Measurements from ENCODE around the gene PCK2. TPM values are rescaled to one million over a fixed set of nuclear protein-coding genes. Genes with fewer than 3 reads are reported as not detected.

PCK2 gene
- total RNA-seq, 1 experiment from 2014 or later = 48.9 TPM

DNA sequence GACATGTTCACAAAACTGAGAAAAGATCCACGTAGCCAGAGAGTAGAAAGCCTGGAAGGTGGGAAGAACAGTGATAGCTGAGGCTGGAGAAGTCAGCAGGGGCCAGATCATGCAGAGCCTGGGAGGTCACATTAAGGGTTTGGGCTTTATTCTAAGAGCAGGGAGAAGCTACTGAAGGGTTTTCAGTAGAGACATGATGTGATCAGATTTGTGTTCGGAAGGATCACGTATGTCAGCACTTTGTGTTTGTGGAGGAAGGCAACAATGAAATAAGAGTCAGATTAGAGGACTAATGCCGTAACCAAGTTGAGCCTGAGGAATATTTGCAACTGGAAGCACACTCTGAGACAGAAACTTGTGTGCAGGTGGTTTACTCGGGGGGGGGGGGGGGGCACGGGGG is 4.2 kb upstream of the PCK2 start:
- H3K4ac ChIP-seq (ENCODE audit: low read depth, low read length) = no peak overlapping the region
- H3K23me2 ChIP-seq (ENCODE audit: insufficient read length, low read depth, low read length, poor library complexity, severe bottlenecking) = peaks cover under 1% of the 10 kb centered on the region
- no peak overlapping the region for H3K27ac ChIP-seq (ENCODE audit: insufficient read length, low read depth, low read length)
- no peaks in the 10 kb centered on the region; the same call in 1 of the 2 replicates for H3K4me1 ChIP-seq (ENCODE audit: insufficient read depth, low read length)
- no peaks in the 10 kb centered on the region for H4K20me1 ChIP-seq (ENCODE audit: control insufficient read depth, insufficient read depth, insufficient read length)
- H3T11ph ChIP-seq (ENCODE audit: low read length) = no peak overlapping the region
- no peak overlapping the region for H3K14ac ChIP-seq (ENCODE audit: insufficient read depth, low read length)
- no peaks in the 10 kb centered on the region; a peak in 2 of 5 replicates for H3K9me3 Mint-ChIP-seq
- no peak overlapping the region for H3K4me2 ChIP-seq (ENCODE audit: insufficient read depth, insufficient read length, low read length)
- no peak overlapping the region for H2AK5ac ChIP-seq (ENCODE audit: insufficient read length, low read length)
- H3K36me3 Mint-ChIP-seq (ENCODE audit: insufficient read depth in 1 of 3, low read depth in 3 of 3) = peaks cover 0 to under 1% (median 0%) of the 10 kb centered on the region in 3 experiments; a peak in 1 of 7 replicates
- H3K18ac ChIP-seq (ENCODE audit: insufficient read length, low read depth, low read length) = no peak overlapping the region
- H3K27me3 Mint-ChIP-seq (ENCODE audit: low read depth) = peaks cover 4% of the 10 kb centered on the region
- H3K27ac Mint-ChIP-seq = no peak overlapping the region; a peak in 1 of 7 replicates
- no peak overlapping the region for H2BK15ac ChIP-seq (ENCODE audit: low read depth, low read length)
- H2BK120ac ChIP-seq (ENCODE audit: low read depth, low read length, poor library complexity, severe bottlenecking) = no peak overlapping the region
- H3K9ac ChIP-seq (ENCODE audit: extremely low read depth, insufficient read length, low read length) = no peak overlapping the region
- no peaks in the 10 kb centered on the region for H3K27me3 ChIP-seq (ENCODE audit: insufficient read depth, low read length)
- no peak overlapping the region for H4K91ac ChIP-seq (ENCODE audit: insufficient read length, low read depth, low read length)
- no peak overlapping the region for H3K4me3 Mint-ChIP-seq
- H3K9me3 ChIP-seq (ENCODE audit: control insufficient read depth, low read depth, low read length) = no peaks in the 10 kb centered on the region
- H4K5ac ChIP-seq (ENCODE audit: insufficient read length, low read depth, low read length) = no peak overlapping the region
- H3K4me1 Mint-ChIP-seq = peaks cover 16 to 32% of the 10 kb centered on the region in 2 experiments
- no peak overlapping the region for H2BK20ac ChIP-seq (ENCODE audit: low read depth, low read length, poor library complexity, severe bottlenecking)
- no CpG with 5 or more reads among the region's 6 CpGs for WGBS (ENCODE audit: extremely low coverage, insufficient read length, low lambda C conversion rate)
- no peak overlapping the region for H3K23ac ChIP-seq (ENCODE audit: insufficient read length, low read depth, low read length)
- H3K79me2 ChIP-seq (ENCODE audit: insufficient read depth, low read length) = no peaks in the 10 kb centered on the region
- H3K79me1 ChIP-seq (ENCODE audit: insufficient read depth, low read depth, low read length, poor library complexity, severe bottlenecking) = no peaks in the 10 kb centered on the region
- no peak overlapping the region for H2BK12ac ChIP-seq (ENCODE audit: insufficient read length, low read depth, low read length)
- no peak overlapping the region for H3K56ac ChIP-seq (ENCODE audit: insufficient read length, low read depth, low read length)
- no peak overlapping the region for H2BK5ac ChIP-seq (ENCODE audit: insufficient read length, low read length)
- no peak for TF ChIP-seq CTCF (conservative IDR thresholded peaks at IDR 0.05)
- no peak overlapping the region for H4K8ac ChIP-seq (replicated peaks; ENCODE audit: insufficient read length, low read depth, low read length)
- H2AFZ ChIP-seq (ENCODE audit: low read length) = no peak overlapping the region
- DNase-seq = no peak

Measured in H9 (cell line).